Globus pallidus (tissue), 1 donor: ENCODE data around the gene TRIM7.
"Not testable (repeated sequence)": the region's sequence is repeated elsewhere in the genome, so short reads cannot be mapped to it uniquely, and the experiment has no call there.

Experiments used
- DNase-seq: peaks from one replicate; pipeline ENCODE4 v3.0.0-alpha.2; 2015; ENCODE audit warnings: low spot score

Gene TRIM7

GRCh38 chr5:181193656-181194055 lies 11.3 kb downstream of the TRIM7 start:
- no peak for DNase-seq

DNA sequence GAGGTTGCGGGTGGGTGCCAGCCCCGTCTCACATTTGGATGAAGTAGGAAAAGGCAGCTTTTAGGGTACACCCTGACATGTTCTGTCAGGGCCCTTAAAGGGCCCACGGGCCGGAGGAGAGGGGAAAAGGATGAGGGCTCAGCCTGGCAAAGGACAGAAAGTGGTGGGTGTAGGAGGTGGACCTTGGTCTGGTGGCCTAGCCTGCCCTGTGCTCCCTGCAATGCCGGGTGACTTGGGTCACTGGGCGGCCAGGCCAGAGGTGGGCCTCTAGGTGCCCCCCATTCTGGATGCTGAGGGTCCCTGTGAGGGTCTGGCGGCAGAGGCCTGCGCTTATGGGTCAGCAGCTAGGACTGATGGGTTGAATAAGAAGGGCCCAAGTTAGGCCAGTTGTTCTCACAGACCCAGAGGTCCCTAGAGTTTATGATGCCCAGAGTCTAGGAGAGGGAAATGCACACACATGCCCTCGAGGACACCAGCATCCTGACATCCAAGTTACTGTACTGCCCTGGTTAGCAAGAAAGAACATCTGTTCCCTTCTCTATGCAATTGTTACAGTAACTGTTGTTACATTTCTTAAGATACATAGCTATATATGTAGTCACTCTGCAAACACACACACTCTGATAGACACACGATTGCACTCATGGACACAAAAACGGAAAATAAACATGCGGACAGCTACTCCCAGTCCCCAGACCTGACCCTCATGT lies 12.5 kb downstream of the TRIM7 start:
- no peak for DNase-seq

DNA sequence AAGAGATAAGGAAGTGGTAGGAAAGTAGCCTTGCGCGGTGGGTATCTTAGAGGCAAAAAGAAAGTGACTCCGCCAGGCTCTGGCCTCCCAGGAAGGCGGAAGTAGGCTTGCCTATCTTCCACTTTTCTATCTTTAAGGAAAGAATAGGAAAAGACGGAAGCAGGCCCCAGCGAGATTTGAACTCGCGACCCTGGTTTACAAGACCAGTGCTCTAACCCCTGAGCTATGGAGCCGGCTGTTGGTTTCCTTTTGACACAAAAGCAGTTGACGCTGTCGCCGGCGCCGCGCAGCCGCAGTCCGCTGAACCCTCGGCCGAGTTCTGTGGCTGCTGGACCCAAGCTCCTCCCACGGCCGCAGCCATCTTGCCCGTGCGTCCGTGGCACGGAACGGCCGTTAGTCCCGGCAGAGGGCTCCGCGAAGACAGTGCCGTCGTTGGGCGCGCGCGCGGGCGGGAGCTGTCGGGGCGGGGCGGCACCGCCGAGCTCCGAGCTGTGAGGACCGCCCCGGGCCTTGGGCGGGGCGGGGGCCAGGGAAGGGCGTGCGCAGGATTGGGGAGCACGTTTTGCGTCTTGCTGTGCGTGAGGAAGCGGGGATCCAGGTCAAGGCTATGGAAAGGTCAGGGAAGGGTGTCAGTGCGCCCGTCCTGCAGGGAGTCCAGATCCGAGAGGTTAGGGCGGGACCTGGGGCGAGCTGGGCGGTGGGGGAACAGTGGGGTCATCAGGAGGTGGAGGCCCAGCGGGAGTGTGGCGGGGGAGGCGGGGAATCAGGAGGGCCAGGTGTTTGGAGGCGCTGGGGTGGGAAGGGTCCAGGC lies 13.3 kb downstream of the TRIM7 start:
- peak; percentile 94 for DNase-seq

- DNase-seq: peak; percentile 54
Measured at GRCh38 chr5:181190711-181191525, 14.1 kb downstream of the TRIM7 start.

DNA sequence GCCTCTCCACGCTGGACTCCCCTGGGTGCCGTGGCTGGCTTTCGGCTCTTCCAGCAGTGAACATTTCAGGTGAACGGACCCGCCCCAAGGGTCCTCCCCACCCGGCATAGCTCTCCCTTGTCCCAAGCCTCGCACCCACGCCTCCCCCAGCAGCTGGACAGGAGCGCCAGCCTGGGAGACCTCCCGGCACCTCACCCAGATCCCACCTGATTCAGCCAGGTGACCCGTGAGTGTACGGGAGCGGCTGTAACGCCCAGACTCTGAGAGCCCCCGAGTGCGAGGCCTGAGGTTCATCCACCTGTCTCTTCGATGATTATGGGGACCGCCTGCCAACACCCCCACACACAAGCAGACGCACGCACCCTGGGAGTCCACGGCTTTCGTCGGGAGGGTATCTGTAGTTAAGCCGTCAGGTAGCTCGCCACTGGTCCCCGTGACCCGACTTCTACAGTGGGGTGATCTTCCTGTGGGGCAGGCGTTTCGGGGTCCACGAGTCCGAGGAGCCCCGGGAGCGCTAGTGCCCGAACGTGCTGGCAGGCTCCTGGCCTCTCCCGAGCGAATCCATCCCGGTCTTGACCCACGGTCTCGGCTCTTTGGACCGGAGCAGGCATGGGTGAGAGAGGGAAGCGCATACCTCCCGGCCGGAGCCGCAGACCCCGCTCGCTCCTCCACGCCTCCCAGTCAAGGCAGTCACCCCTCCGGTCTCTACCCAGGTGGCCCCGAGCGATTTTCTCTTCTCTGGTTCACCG lies 14.9 kb downstream of the TRIM7 start:
- no peak for DNase-seq

DNA sequence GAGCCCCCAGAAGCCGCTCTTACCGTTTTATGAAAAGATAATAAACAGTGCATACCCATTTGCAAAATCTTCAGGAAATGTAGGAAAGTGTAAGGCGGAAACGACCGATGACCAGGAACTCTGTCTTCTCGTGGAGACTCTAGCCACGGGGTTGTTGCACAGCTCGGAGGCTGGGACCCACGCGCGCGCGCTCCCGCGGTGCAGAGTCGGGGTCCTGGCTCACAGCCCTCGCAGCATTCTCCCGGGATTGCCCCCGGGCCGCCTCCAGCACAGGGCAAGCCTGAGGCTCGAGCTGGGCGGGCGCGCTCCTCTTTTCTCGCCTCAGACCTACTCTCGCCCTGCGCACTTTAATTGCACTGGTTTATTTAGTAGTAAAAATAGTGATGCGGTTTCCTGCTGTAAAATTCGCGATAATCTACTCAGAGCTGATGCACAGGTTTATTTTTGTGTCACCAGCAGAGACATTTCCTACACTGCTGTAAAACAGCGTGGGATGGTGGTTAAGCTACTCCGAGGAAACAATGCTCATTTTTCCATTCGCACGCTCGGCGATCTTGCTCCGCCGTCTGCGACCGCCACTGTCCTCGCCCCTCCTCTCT lies 15.5 kb downstream of the TRIM7 start:
- peak; percentile 33 for DNase-seq

DNA sequence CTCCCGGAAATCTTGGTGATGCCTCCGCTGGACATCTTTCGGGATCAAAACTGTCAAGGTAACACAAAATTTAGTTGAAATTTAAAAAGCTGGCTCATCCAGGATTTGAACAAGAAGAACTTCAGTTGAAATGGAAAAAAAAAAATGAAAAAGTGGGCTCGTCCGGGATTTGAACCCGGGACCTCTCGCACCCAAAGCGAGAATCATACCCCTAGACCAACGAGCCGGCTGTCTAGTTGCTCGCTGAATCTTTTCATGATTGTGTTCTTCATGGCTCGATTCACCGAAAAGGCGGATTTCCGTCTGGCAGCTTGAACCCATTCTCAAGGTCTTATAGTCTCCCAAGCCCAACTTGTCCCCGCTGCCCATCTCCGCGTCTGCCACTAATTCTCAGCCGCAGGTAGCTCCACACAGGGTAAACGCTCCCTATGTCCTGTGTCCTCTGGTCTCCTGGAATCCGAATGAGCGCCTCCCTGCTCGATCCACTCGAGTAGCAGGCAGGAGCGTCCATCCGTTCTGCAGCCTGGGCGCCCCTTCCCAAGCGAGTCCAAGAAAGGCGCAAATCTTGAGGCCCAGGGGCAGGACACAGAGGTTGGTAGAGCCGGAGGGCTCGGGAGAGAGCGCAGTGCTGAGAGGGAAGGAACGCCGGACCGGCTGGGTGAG lies 16.2 kb downstream of the TRIM7 start:
- DNase-seq: peak; percentile 82

- DNase-seq: peak; percentile 63
Measured at GRCh38 chr5:181187500-181188213, 17.3 kb downstream of the TRIM7 start.

DNA sequence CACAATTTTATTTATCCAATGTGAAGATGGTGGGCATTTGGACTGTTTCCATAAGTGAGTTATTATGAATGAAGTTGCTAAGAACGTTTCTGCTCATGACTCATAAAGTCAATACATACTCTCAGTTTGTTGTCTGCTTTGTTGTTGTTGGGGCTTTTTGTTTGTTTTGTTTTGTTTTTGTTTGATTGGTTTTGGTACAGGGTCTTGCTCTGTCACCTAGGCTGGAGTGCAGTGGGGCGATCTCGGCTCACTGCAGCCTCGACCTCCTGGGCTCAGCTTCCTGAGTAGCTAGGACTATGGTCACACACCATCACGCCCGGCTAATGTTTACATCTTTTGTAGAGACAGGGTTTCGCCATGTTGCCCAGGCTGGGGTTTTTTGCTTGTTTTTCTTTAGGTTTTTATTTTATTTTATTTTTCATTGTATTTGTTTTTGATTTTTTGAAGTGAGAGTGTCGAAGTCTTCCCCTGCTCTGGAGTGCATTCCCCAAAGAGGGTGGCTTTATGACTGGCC lies 18.0 kb downstream of the TRIM7 start:
- DNase-seq: no peak

DNA sequence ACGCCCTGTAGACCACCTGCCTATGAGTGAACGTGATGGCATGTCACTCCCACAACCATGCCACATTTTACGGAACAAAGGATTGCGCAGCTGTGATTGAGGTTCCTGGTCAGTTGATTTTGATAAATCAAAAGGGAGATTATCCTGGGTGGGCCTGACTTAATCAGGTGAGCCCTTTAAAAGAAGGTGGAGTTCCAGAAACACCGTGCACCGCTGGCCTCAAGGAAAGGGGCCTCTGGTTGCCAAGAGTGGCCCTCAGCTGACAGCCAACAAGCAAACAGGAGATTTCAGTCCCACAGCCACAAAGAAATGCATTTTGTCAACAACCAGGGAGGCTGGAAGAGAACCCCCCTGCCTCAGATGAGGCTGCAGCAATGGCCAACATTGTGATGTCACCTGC lies 19.0 kb downstream of the TRIM7 start:
- DNase-seq: no peak

GRCh38 chr5:181185560-181185959 lies 19.4 kb downstream of the TRIM7 start:
- no peak for DNase-seq

DNA sequence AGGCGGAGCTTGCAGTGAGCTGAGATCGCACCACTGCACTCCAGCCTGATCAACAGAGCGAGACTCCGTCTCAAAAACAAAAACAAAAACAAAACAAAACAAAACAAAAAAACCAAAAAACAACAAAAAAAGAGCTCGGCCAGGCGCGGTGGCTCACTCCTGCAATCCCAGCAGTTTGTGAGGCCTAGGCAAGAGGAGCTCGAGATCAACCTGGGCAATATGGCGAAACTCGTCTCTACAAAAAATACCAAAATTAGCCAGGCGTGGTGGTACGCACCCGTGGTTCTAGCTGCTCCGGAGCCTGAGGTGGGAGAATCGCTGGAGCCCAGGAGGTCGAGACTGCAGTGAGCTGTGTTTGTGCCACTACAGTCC lies 20.2 kb downstream of the TRIM7 start:
- DNase-seq: no peak

DNA sequence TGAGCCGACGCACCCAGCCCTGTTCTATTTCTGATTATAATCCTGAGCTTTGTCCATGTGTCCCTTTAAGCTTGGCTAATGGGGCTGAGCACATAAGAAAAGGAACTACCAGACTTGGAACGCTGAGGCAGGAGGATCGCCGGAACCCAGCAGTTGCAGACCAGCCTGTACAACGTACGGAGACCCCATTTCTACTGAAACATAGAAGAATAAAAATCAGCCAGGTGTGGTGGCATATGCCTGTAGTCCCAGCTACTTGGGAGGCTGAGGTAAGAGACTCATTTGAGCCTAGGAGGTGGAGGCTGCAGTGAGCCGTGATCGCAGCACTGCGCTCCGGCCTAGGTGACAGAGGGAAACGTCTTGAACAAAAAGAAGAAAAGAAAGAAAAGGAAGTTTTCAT lies 22.3 kb downstream of the TRIM7 start:
- DNase-seq: no peak

DNA sequence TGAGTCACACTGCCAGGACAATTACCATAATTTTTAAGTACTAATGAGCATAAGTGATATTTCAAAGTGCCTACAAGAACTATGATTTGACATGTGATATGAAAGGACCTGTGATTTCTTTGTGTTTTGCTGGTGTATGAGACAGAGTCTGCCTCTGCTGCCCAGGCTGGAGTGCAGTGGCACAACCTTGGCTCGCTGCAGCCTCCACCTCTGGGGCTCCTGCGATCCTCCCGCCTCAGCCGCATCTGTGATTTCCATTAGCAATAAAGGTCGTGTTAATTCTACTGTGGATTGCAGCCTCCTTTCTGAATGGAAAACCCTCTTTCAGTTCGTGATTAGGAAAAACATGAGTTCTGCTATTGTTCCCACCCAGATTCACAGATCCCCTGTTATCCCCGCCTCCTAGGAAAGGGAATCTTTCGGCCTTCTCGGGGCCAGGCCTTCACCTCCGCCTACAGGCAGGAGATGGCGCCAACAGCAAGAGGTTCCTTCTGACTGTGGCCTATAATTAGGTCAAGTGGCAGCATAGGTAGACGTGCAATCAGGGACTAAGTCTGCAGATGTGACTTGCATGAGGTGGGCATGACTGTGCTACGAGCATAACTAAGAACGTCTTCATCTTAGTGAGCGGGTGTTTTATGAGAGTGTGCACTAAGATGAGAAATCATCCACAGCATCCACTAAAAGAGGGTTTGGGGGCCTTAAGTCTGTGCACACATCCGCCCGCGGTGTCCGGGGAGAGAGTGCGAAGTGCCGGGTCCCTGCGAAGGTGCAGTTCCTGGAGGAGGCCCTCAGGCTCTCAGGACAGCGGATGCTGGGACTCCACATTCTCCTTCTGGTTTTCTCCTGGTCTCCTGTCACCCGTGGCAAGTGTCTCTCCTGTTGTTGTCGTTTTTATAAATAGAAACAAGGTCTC lies 23.1 kb downstream of the TRIM7 start:
- DNase-seq: peak; percentile 56

GRCh38 chr5:181177559-181177958 lies 27.4 kb downstream of the TRIM7 start:
- not testable (repeated sequence) for DNase-seq

DNA sequence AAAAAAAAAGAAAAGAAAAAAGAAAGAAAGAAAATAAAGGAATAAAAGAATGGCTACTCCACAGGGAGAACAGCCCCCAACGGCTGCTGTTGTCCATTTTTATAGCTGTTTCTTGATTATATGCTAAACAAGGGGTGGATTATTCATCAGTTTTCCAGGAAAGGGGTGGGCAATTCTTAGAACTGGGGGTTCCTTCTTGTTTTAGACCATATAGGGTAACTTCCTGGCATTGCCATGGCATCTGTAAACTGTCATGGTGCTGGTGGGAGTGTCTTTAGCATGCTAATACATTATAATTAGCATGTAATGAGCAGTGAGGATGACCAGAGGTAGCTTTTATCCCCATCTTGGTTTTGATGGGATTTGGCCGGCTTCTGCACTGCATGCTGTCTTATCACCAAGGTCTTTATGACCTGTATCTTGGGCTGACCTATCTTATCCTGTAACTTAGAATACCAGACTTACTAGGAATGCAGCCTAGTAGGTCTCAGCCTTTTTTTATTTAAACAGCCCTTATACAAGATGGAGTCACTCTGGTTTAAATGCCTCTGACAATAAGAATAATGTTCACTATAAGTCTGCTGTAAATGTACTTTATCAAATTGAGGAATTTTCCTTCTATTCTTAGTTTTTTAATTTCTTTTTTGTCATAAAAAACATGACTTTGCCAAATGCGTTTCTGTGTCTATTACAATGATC lies 28.6 kb downstream of the TRIM7 start:
- DNase-seq: no peak

DNA sequence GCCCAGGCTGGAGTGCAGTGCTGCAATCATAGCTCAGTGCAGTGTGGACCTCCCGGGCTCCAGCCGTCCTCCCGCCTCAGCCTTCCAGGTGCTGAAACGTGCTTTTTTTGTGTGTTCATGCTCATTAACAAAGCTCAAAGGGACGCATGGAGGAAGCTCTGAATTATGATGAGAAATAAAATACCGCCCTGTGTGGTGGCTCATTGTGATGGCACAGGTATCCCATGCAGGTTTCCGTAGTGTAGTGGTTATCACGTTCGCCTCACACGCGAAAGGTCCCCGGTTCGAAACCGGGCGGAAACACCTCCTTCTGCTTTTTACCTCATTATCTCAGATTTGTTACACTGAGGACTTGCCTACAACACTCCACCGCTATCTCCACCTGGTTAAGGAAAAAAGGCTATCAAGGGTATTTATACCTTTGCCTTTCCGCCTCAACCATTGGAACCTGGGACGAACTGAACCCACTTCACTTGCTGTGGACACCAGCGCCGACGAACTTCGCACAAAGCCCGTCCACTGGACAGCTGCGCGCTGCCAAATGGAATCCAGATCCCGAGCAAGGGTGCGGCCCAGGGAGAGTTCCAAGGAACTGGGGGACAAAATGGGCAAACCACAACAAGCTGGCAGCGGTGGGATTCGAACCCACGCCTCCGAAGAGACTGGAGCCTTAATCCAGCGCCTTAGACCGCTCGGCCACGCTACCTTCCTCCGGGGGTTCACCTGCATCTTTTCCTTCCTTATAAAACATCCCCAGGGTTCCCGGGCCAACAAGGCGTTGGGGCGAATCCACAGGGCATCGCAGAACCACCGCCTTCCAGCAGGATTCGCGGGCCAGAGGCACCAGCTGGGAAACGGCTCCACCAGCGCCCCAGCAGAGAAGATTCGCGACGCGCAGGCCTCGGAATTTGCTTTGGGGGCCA lies 31.3 kb downstream of the TRIM7 start:
- no peak for DNase-seq
